Activated CD4-positive, CD25-positive, alpha-beta regulatory T cell treated with anti-CD3 and anti-CD28 coated beads, Interleukin-2, amount 50 U/mL, for 24 hours (primary cell): ENCODE data around the gene TECR.
"Not testable (repeated sequence)": the region's sequence is repeated elsewhere in the genome, so short reads cannot be mapped to it uniquely, and the experiment has no call there.

ENCODE experiments used
- ATAC-seq, 2 donors: fragments of 150-1000 bp; cut with Tn5 transposase; one replicate each; pipeline ENCODE4 v1.10.0; 2021; ENCODE audit warnings: mild to moderate bottlenecking in 1 of 2, moderate library complexity in 1 of 2

The TECR gene

DNA sequence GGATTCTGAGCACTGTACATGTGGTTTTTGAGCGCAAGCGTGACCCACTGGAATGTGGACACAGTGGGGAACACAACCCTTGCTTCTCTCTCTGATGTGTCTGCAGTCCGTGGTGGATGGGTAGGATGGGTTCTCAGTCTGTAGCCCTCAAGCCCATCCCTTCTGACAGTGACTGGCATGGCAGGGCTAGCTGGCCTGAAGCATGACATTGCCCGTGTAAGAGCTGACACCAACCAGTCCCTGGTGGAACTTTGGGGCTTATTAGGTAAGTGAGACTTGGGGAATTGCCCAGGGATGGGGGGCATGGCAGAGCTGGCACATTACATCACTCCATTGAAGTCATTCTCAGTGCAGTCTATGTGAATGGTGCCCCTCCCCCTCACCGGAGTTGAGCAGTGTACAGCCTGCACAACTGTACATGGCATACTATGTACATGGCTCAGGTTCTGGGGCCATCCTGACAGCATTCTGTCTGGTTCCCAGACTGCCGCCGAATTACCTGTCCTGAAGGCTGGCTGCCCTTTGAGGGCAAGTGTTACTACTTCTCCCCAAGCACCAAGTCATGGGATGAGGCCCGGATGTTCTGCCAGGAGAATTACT, 70.3 kb downstream of the TECR start:
- peak in 1 of 2 donors; percentile 8 for ATAC-seq

DNA sequence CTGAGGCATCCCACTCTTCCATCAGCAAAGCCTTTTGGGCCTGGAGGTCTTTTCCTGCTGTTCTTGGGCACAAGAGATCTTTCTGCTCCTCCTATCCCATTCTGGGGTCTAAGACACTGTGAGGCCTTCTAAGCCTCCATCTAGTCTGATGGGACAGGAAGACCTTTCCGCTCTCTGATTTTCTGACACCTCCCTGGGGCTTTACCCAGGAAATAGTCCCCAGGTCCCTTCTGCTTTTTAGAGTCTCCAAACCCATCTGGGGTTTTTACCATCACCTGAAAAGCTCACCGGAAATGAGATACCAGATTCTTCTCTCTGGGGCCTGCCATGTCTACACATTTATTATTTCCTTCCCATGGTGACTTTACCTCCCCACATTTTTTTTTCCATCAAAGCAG, 74.6 kb downstream of the TECR start:
- peak; percentile 60 to 67 for ATAC-seq

DNA sequence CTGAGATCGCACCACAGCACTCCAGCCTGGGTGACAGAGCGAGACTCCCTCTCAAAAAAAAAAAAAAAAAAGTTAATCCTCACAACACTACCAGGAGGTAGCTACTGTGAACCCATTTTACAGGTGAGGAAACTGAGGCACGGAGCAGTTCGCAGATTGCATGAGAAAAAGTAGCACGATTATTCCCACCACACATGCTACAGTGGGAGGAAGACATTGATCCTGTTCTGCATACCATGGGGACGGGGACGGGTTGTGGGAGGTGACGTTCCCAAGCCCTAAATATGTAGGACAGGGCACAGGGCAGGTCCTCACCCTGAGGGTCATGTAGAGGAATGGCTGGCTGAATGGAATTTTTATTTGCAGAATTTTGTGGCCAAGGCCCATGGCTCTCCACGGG, 77.2 kb downstream of the TECR start:
- no peak for ATAC-seq

DNA sequence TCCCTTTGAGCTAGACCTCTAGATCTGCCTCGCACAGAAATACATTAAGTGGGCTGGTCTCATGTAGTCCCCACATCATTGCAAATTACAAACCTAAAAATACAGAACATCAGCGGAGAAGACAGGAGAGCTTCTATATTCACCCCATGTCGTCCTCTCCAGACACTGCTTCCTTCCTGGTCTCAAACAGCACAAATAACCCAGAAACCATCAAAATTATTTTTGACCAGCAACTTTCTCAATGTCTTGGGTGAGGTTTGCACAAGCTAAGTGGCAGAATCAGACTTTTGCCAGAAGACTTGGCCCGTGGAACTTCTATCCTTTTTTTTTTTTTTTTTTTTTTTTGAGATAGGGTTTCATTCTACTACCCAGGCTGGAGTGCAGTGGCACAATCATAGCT, 81.7 kb downstream of the TECR start:
- ATAC-seq = no peak

DNA sequence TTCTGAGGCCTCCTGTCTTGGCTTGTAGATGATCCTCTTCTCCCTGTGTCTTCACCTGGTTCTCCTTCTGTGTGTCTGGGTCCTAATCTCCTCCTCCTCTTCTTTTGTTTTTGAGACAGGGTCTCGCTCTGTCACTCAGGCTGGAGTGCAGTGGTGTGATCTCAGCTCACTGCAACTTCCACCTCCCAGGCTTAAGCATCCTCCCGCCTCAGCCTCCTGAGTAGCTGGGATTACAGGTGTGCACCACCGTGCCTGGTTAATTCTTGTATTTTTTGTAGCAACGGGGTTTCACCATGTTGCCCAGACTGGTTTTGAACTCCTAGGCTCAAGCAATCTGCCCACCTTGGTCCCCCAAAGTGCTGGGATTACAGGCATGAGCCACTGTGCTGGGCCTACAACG, 82.8 kb downstream of the TECR start:
- not testable (repeated sequence) for ATAC-seq

DNA sequence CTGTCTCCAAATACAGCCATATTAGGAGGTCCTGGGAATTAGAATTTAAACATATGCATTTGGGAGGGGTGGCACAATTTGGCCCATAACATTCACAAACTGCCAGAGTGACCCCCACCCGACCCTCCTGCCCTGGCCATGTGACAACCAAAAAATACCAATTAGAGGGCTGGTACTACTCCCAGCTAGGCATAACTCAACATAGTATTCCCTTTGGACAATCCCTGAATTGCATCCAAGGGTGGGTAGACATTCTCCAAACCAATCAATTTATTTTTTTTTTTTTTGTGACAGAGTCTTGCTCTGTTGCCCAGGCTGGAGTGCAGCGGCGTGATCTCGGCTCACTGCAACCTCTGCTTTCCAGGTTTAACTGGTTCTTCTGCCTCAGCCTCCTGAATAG, 83.3 kb downstream of the TECR start:
- ATAC-seq = no peak

DNA sequence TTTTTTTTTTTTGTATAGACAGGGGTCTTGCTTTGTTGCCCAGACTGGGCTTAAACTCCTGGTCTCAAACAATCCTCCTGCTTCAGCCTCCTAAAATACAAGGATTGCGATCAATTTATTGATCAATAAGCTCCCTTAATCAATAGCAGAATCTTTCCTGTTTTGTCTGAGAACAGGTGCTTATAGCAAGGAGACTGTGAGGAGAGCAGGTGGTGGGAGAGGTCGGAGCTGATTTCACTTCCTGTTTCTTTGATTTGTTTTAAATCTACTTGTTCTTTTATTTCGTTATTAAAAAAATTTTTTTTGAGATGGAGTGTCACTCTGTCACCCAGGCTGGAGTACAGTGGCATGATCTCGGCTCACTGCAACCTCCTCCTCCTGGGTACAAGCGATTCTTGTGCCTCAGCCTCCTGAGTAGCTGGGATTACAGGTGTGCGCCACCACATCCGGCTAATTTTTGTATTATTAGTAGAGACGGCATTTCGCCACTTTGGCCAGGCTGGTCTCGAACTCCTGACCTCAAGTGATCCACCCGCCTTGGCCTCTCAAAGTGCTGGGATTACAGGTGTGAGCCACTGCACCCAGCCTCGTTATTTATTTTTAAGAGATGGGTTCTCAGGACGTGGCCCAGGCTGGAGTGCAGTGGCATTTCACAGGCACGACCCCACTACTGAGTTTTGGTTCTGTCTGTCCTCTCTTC, 84.2 kb downstream of the TECR start:
- not testable (repeated sequence) for ATAC-seq

DNA sequence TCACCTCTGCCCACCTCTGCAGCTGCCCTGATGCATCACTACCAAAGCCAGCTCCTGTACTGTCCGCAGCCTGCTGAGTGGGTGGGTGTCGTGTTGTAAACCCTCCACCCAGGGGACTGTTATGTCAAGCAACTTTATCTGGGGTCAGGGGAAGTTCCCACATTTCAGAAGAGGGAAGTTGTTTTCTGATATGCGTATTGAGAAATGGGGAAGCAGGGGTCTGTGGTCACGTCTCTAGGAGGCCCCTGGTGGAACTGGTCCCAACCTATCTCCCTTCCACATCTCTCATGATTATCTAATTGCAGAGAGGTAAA, 84.7 kb downstream of the TECR start:
- ATAC-seq = peak; percentile 33 to 55
